ENCODE data around the gene MIF4GD.

Gene MIF4GD

GRCh38 chr17:75225016-75225415 lies 46.0 kb downstream of the MIF4GD start:
- Histone ChIP-seq H3F3A (ENCODE audit: insufficient read depth, low read length) (no peaks in the 10 kb centered on the region), H3K9me3 (replicated peaks; ENCODE audit: insufficient read depth, low read length) (no peaks in the 10 kb centered on the region), H3K36me3 (replicated peaks; ENCODE audit: insufficient read depth, low read length) (no peaks in the 10 kb centered on the region; the same call in 1 of the 2 replicates), H4K20me1 (ENCODE audit: insufficient read depth, low read length) (no peaks in the 10 kb centered on the region), H3K4me1 (ENCODE audit: low read length) (no peaks in the 10 kb centered on the region), H3K9me2 (replicated peaks; ENCODE audit: insufficient read depth, low read length) (no peaks in the 10 kb centered on the region), H3K9ac (ENCODE audit: low read length) (no peak overlapping the region), H3K4me3 (ENCODE audit: low read length) (no peak overlapping the region), H3K27ac (ENCODE audit: low read length) (no peak overlapping the region), H3K27me3 (replicated peaks; ENCODE audit: insufficient read depth, low read length) (no peaks in the 10 kb centered on the region), H2AFZ (ENCODE audit: low read length) (no peak overlapping the region), H3K79me2 (ENCODE audit: low read length) (no peaks in the 10 kb centered on the region; the same call in 1 of the 2 replicates), H3K4me2 (ENCODE audit: low read depth, low read length) (no peak overlapping the region)
- TF ChIP-seq CTCF (IDR thresholded peaks at IDR 0.05; ENCODE audit: low read length) (no peak), EZH2phosphoT487 (IDR thresholded peaks at IDR 0.05; ENCODE audit: low read length) (no peak), EZH2 (optimal IDR thresholded peaks at IDR 0.05; ENCODE audit: low read depth, low read length) (no peak)
- DNase-seq = no peak

GRCh38 chr17:75219815-75220214 lies 51.2 kb downstream of the MIF4GD start:
- no peak for TF ChIP-seq CTCF (IDR thresholded peaks at IDR 0.05; ENCODE audit: low read length)
- TF ChIP-seq EZH2 (optimal IDR thresholded peaks at IDR 0.05; ENCODE audit: low read depth, low read length) = no peak
- TF ChIP-seq EZH2phosphoT487 (IDR thresholded peaks at IDR 0.05; ENCODE audit: low read length) = no peak
- no peaks in the 10 kb centered on the region for H3K27me3 ChIP-seq (replicated peaks; ENCODE audit: insufficient read depth, low read length)
- no peaks in the 10 kb centered on the region for H3F3A ChIP-seq (ENCODE audit: insufficient read depth, low read length)
- no peaks in the 10 kb centered on the region for H3K4me1 ChIP-seq (ENCODE audit: low read length)
- no peak overlapping the region for H3K27ac ChIP-seq (ENCODE audit: low read length)
- H3K9ac ChIP-seq (ENCODE audit: low read length) = no peak overlapping the region
- H3K4me3 ChIP-seq (ENCODE audit: low read length) = no peak overlapping the region
- H2AFZ ChIP-seq (ENCODE audit: low read length) = no peak overlapping the region
- no peaks in the 10 kb centered on the region for H3K9me3 ChIP-seq (replicated peaks; ENCODE audit: insufficient read depth, low read length)
- DNase-seq = no peak
- H3K79me2 ChIP-seq (ENCODE audit: low read length) = peaks cover 6% of the 10 kb centered on the region; the same call in 1 of the 2 replicates
- H3K36me3 ChIP-seq (replicated peaks; ENCODE audit: insufficient read depth, low read length) = 0 out of 2 replicates have a peak, but pooled peaks cover 5% of the 10 kb centered on the region
- H4K20me1 ChIP-seq (ENCODE audit: insufficient read depth, low read length) = no peaks in the 10 kb centered on the region
- no peak overlapping the region for H3K4me2 ChIP-seq (ENCODE audit: low read depth, low read length)
- H3K9me2 ChIP-seq (replicated peaks; ENCODE audit: insufficient read depth, low read length) = no peaks in the 10 kb centered on the region

GRCh38 chr17:75218131-75218530 lies 52.9 kb downstream of the MIF4GD start:
- Histone ChIP-seq H3F3A (ENCODE audit: insufficient read depth, low read length) (no peaks in the 10 kb centered on the region), H3K36me3 (replicated peaks; ENCODE audit: insufficient read depth, low read length) (peaks cover 5% of the 10 kb centered on the region; the same call in 1 of the 2 replicates), H3K9me3 (replicated peaks; ENCODE audit: insufficient read depth, low read length) (no peaks in the 10 kb centered on the region), H3K4me3 (ENCODE audit: low read length) (no peak overlapping the region), H3K9ac (ENCODE audit: low read length) (no peak overlapping the region), H3K4me2 (ENCODE audit: low read depth, low read length) (no peak overlapping the region), H4K20me1 (ENCODE audit: insufficient read depth, low read length) (no peaks in the 10 kb centered on the region), H3K27ac (ENCODE audit: low read length) (no peak overlapping the region), H3K9me2 (replicated peaks; ENCODE audit: insufficient read depth, low read length) (no peaks in the 10 kb centered on the region), H3K4me1 (ENCODE audit: low read length) (no peaks in the 10 kb centered on the region), H3K79me2 (ENCODE audit: low read length) (peaks cover 12% of the 10 kb centered on the region), H2AFZ (ENCODE audit: low read length) (no peak overlapping the region), H3K27me3 (replicated peaks; ENCODE audit: insufficient read depth, low read length) (no peaks in the 10 kb centered on the region)
- DNase-seq = no peak
- no peak for TF ChIP-seq CTCF (IDR thresholded peaks at IDR 0.05; ENCODE audit: low read length)
- no peak for TF ChIP-seq EZH2phosphoT487 (IDR thresholded peaks at IDR 0.05; ENCODE audit: low read length)
- no peak for TF ChIP-seq EZH2 (optimal IDR thresholded peaks at IDR 0.05; ENCODE audit: low read depth, low read length)

All from MM.1S (cell line).